NCI-H2081 (cell line): Measurements from ENCODE around the gene HDGFL2.
"Not testable (repeated sequence)": the region's sequence is repeated elsewhere in the genome, so short reads cannot be mapped to it uniquely, and the experiment has no call there.

ENCODE experiments used
- DNase-seq, 2 experiments: peaks; one replicate each; lab custom pipeline; 2025; lab: John Stamatoyannopoulos, UW

Gene HDGFL2

DNA sequence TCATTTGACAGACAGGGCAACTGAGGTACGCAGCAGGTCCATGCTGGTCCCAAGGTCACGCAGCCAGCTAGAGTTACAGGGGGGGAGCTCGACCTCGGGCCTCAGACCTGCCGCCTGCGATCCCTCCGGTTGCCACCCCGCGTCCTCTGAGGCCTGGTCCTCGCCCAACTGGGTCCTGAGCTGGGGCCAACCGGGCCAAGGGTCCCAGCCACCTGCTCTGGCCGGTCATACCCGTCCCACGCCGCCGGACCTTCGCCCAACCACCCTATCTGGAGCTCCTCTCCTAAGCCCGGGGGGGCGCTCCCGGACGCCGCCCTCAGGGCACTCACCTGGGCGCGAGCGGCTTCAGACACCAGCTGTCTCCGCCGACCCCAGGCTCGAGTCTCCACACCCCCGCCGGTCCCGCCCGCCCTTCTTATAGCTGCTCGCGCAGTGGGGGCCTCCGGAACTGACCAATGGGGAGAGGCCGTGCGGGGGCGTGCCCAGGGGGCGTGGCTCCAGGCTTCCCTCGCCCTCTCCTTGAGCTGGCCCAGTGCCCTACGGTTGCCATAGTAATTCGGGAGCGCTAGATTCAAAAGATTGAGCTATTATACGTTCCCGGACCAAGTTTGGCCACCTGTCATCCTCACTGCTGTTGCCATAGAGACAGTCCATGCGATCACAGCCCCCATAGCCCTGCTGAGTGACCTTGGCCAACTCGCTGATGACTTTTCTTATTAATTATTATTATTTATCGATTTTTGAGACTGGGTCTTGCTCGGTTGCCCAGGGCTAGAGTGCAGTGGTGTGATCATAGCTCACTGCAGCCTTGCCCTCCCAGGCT lies 63.0 kb downstream of the HDGFL2 start, which contains the start of gene PLIN5:
TSS of gene PLIN5 (minus strand) at position 389 of the 823 bp plus-strand sequence. CDS start 1,150 bp downstream, outside the sequence.
- DNase-seq, result peak; percentile 75 to 85

- no peak for DNase-seq
These were observed 64.7 kb downstream of the HDGFL2 start for GRCh38 chr19:4536798-4537197.

GRCh38 chr19:4537953-4538600 lies 66.0 kb downstream of the HDGFL2 start:
- DNase-seq, result no peak

- peak; percentile 14 to 51 for DNase-seq
These were observed 66.5 kb downstream of the HDGFL2 start for GRCh38 chr19:4538601-4538954.

- DNase-seq, result no peak
These were observed 67.1 kb downstream of the HDGFL2 start for GRCh38 chr19:4539169-4539692.

GRCh38 chr19:4539693-4540581 lies 67.8 kb downstream of the HDGFL2 start, which contains the start of gene LRG1:
Gene LRG1 (minus strand): TSS chr19:4540036. CDS start chr19:4540013, 23 bp downstream.
- no peak for DNase-seq

GRCh38 chr19:4541114-4541805 lies 69.2 kb downstream of the HDGFL2 start:
- DNase-seq, result no peak

DNA sequence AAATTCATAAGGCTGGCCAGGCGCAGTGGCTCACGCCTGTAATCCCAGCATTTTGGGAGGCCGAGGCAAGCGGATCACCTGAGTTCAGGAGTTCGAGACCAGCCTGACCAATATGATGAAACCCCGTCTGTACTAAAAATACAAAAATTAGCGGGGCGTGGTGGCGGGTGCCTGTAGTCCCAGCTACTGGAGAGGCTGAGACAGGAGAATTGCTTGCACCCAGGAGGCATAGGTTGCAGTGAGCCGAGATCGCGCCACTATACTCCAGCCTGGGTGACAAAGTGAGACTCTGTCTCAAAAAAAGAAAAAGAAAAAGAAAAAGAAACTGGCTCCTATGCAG lies 69.7 kb downstream of the HDGFL2 start:
- not testable (repeated sequence) for DNase-seq

GRCh38 chr19:4542896-4543841 lies 71.1 kb downstream of the HDGFL2 start:
- DNase-seq, result no peak

- DNase-seq, result no peak
These were observed 71.9 kb downstream of the HDGFL2 start for GRCh38 chr19:4543842-4544647.

DNA sequence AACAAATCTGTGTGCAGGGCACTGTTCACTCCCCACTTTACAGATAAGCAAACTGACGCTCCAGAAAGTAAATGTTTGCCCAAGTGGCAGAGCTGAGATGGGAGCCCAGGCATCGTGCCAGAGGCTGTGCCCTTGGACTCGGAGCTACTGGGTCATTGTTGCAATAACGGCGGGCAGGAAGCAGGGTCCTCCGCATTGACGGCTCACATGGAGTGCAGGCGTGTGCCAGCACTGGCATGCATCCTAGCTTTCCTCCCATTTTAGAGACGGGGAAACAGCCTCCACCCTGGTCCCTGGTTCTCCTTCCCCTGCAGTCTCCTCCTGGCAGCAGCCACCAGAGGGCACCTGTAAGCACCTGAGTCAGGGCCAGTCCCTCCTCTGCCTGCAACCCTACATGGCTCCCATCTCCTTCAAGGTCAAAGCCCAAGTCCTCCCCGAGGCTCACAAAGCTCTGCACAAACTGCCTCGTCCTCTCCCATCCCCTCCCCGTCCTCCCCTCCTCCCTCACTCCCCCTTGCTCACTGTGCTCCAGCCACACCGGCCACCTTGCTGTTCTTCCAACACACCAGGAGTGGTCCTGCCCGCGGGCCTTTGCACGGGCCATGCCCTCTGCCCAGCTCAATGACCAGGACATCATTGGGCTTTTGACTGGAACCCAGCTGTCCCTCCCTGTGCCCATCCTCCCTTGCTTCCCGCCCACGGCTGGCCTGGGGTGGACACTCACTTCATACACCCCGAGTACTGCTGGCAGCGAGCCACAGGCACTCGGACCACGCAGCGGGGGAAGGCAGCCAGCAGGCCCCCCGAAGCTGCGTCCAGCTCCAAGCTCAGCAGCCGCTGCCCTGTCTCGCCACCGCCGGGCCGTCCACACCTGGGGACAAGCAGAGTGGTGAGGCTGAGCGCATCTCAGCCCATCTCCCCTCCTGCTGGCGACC lies 75.5 kb downstream of the HDGFL2 start:
- peak in 1 of 2 experiments; percentile 24 for DNase-seq

- no peak for DNase-seq
These were observed 76.1 kb downstream of the HDGFL2 start for GRCh38 chr19:4548238-4548584.

DNA sequence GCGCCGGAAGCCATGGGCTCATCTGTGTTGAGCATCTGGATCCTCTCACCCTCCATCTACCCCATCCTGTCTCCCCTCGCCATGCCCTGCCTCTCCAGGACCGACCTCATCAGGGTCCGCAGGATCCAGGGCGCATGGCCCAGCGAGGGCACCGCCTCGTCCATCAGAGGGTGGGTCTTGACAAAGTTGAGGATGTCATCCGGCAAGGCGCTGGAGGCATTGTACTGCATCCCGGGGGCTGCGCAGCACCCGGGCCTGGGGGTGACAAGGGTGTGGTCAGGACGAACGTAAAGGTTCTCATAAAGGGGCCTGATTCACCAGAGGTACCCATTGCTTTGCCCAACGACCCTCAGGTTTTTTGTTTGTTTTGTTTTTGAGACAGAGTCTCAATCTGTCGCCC lies 77.9 kb downstream of the HDGFL2 start:
- no peak for DNase-seq

- no peak for DNase-seq
These were observed 78.5 kb downstream of the HDGFL2 start for GRCh38 chr19:4550479-4551050.
